ENCODE measurements around the gene MAFF. TPM values are rescaled to one million over a fixed set of nuclear protein-coding genes. Genes with fewer than 3 reads are reported as not detected.

The MAFF gene
- total and polyA plus RNA-seq, 9 of the 15 experiments (the other 6 are each of a cell fraction or from before 2014, with no cell fraction given), result 0.51 to 8.0 (median 5.4) TPM

GRCh38 chr22:38177926-38178604, 23.7 kb upstream of the MAFF start:
- Histone ChIP-seq H3K4me2 (ENCODE audit: insufficient read depth, low read length) (peak overlapping the region; percentile 37; the same call in 1 of the 2 replicates), H3K27me3 (ENCODE audit: control insufficient read depth in 2 of 2, insufficient read depth in 2 of 2, low read length in 2 of 2) (no peaks in the 10 kb centered on the region), H3K9me1 (ENCODE audit: control insufficient read depth, insufficient read depth, low read length) (no peaks in the 10 kb centered on the region), H3K4me3 (no peak overlapping the region), H3K79me2 (ENCODE audit: control insufficient read depth, insufficient read depth, low read length) (peaks cover 16% of the 10 kb centered on the region), H2AFZ (ENCODE audit: low read depth, low read length) (peak overlapping the region; percentile 64), H3K4me1 (replicated peaks in 1 of 2; ENCODE audit: control insufficient read depth in 2 of 2, insufficient read depth in 2 of 2, low read length in 2 of 2) (peaks cover 33 to 44% of the 10 kb centered on the region in 2 experiments), H3K9ac (ENCODE audit: insufficient read depth in 1 of 2, low read depth in 2 of 2, low read length in 2 of 2) (peak overlapping the region; percentile 51 to 70; a peak in 3 of 4 replicates), H3K27ac (ENCODE audit: extremely low read depth, low read depth, low read length) (peak overlapping the region; percentile 57; the same call in 2 of the 3 replicates), H3K36me3 (ENCODE audit: control insufficient read depth, insufficient read depth, low read length) (no peaks in the 10 kb centered on the region), H3K9me3 (replicated peaks; ENCODE audit: control insufficient read depth, insufficient read depth, low read depth, low read length) (no peaks in the 10 kb centered on the region), H4K20me1 (replicated peaks; ENCODE audit: control insufficient read depth, insufficient read depth, low read length) (no peaks in the 10 kb centered on the region)
- FAIRE-seq (peak; percentile 67), ATAC-seq (no peak), DNase-seq (ENCODE audit: extremely low read depth in 1 of 4, low spot score in 3 of 4) (peak in 3 of 4 experiments; percentile 22 to 52 (median 27))
- POLR2A ChIA-PET, result interaction anchor here (0.7 to 3.0 kb wide), 2 partner anchors 11 to 16 kb away, joined by 3 to 16 read pairs; no protein-coding TSS in a partner anchor
- 32% methylated on average over 15 of the region's 15 CpGs for WGBS (ENCODE audit: insufficient coverage, low coverage, missing lambda C conversion rate)
- BruUV-seq (replicated peaks), result no TSS peak
- intact Hi-C loops (cut with micrococcal nuclease), result no loop called here
- in situ Hi-C loops (cut with MboI), result no loop called here
- CTCF ChIA-PET (ENCODE audit: low intra/inter-chr PET ratio), result no interaction called here
- no peak for TF ChIP-seq HOXB6 (CRISPR knock-in tag; IDR thresholded peaks at IDR 0.05; ENCODE audit: borderline replicate concordance)
- TF ChIP-seq HNRNPH1 (optimal IDR thresholded peaks at IDR 0.05; ENCODE audit: low read depth, low read length), result no peak
- no peak for TF ChIP-seq HDAC1 (IDR thresholded peaks at IDR 0.05)
- no peak for TF ChIP-seq NRF1 (conservative IDR thresholded peaks at IDR 0.05 in 1 of 2, IDR thresholded peaks at IDR 0.05 in 1 of 2)
- TF ChIP-seq MCM2 (IDR thresholded peaks at IDR 0.05; ENCODE audit: low read depth), result no peak
- TF ChIP-seq ZNF77 (CRISPR knock-in tag; IDR thresholded peaks at IDR 0.05), result no peak
- no peak for TF ChIP-seq SP2 (IDR thresholded peaks at IDR 0.05; ENCODE audit: extremely low read depth, low read depth, low read length, poor library complexity, severe bottlenecking)
- no peak for TF ChIP-seq ZNF274 (IDR thresholded peaks at IDR 0.05; ENCODE audit: borderline replicate concordance, low read depth, low read length)
- TF ChIP-seq, protein P1, sequence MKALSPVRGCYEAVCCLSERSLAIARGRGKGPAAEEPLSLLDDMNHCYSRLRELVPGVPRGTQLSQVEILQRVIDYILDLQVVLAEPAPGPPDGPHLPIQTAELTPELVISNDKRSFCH (CRISPR knock-in tag; IDR thresholded peaks at IDR 0.05), result no peak
- TF ChIP-seq, protein P1 (tag; IDR thresholded peaks at IDR 0.05), result no peak
- TF ChIP-seq SMAD4 (CRISPR knock-in tag; conservative IDR thresholded peaks at IDR 0.05), result no peak
- TF ChIP-seq SAP30 (IDR thresholded peaks at IDR 0.05; ENCODE audit: borderline replicate concordance, insufficient read depth, low read depth, low read length, poor library complexity, severe bottlenecking), result no peak
- no peak for TF ChIP-seq PRMT5 (CRISPR knock-in tag; IDR thresholded peaks at IDR 0.05)
- no peak for TF ChIP-seq ZNF347 (CRISPR knock-in tag; IDR thresholded peaks at IDR 0.05; ENCODE audit: low read depth)
- TF ChIP-seq ZZZ3 (IDR thresholded peaks at IDR 0.05), result no peak
- TF ChIP-seq ZNF57 (CRISPR knock-in tag; IDR thresholded peaks at IDR 0.05), result no peak
- TF ChIP-seq ZFPM2 (CRISPR knock-in tag; IDR thresholded peaks at IDR 0.05), result no peak
- no peak for TF ChIP-seq WHSC1 (IDR thresholded peaks at IDR 0.05; ENCODE audit: low read length)
- no peak for TF ChIP-seq OTX1 (CRISPR knock-in tag; IDR thresholded peaks at IDR 0.05)
- TF ChIP-seq TEAD1 (CRISPR knock-in tag; IDR thresholded peaks at IDR 0.05), result peak; percentile 61 to 87; a peak in 3 of 4 replicates
- no peak for TF ChIP-seq ZNF780A (CRISPR knock-in tag; IDR thresholded peaks at IDR 0.05)
- TF ChIP-seq ARID2 (IDR thresholded peaks at IDR 0.05), result no peak
- peak; percentile 49; the same call in 1 of the 2 replicates for TF ChIP-seq CTBP1 (IDR thresholded peaks at IDR 0.05; ENCODE audit: borderline replicate concordance)
- TF ChIP-seq LEF1 (IDR thresholded peaks at IDR 0.05), result 0 out of 2 replicates have a peak, but pooled peaks have one; percentile 26
- no peak for TF ChIP-seq CBX3 (IDR thresholded peaks at IDR 0.05; ENCODE audit: borderline replicate concordance in 1 of 2, low read length in 2 of 2)
- peak; percentile 96 for TF ChIP-seq SOX6 (IDR thresholded peaks at IDR 0.05)
